ENCODE data around the gene MCOLN2. TPM values are rescaled to one million over a fixed set of nuclear protein-coding genes. Genes with fewer than 3 reads are reported as not detected.
A peak's percentile ranks its signal among the peaks of the same experiment; 100 is the strongest.

MCOLN2 gene
- total RNA-seq (1 to 10 TPM; 9.7 TPM), total RNA-seq (7.3 to 99.2 (median 24.9) reads per million in 172 experiments)
- polyA plus RNA-seq (2013, experiment 1 of 2), result 17.6 TPM
- polyA plus RNA-seq (2013, experiment 2 of 2), result 17.8 TPM

DNA sequence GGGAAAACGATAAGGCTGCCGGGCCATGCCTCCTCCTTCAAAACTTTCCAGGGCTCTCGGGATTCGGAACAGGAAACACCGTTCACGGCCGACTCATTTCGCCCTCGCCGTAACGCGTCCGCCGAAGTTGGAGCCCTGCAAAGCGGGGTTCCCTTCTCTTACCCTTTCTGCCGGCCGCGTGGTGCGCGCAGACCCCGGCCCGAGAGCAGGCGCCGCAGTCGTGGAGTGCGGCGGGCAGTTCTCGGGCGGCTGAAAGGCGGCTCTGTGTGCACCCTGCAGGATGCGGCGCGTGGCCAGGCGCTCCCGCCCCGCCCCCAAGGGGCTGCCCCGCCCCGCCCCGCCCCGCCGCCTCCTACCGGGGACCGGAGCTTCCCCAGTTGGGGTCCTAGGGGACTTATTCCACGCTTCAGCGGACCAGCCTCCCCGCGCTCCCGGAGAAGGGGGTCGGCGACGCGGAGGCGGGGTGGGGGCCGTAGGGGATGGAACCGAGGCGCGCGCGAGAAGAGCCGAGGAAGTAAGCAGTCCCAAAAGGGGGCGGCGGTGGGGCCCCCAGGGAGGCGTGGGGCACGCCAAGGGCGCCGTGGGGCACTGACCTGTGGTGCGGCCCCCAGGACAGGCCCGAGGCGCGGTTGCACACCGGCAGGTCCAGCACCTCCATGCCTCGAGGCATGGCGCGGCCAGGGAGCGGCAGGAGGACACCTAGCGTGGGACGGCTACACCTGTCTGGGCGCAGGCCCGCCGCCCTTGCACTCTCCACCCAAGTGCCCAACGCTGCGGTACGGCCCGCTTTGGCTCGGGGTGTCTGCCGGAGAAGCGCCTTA is at the start of gene MCOLN2:
Gene MCOLN2, minus strand, starts transcription at position 268 of the 821 bp plus-strand sequence. Its CDS starts 241 bp downstream, at position 27.
- peak within 1 kb of the TSS; percentile 79 for H3K4me3 ChIP-seq (ENCODE audit: low read length)
- ChIA-PET CTCF (no interaction called here), POLR2A (interaction anchor here (1.1 kb wide), 1 partner anchor 52 kb away, joined by 4 read pairs; no protein-coding TSS in a partner anchor)
- peak within 1 kb of the TSS in 1 of 2 donors; percentile 33 for H3K27ac ChIP-seq (ENCODE audit: low read depth in 1 of 2, low read length in 2 of 2)
- peak; percentile 74 for ATAC-seq (ENCODE audit: poor library complexity)
- no peaks in the 10 kb centered on the region for H3K36me3 ChIP-seq (ENCODE audit: insufficient read depth, low read length)
- H3K9me3 ChIP-seq (ENCODE audit: control insufficient read depth in 1 of 2, insufficient read depth in 1 of 2, low read length in 2 of 2), result no peaks in the 10 kb centered on the region
- no peaks in the 10 kb centered on the region for H3K9me3 Mint-ChIP-seq
- H3K4me1 Mint-ChIP-seq (ENCODE audit: low read depth), result peaks cover 32% of the 10 kb centered on the region
- TF ChIP-seq, protein P1, sequence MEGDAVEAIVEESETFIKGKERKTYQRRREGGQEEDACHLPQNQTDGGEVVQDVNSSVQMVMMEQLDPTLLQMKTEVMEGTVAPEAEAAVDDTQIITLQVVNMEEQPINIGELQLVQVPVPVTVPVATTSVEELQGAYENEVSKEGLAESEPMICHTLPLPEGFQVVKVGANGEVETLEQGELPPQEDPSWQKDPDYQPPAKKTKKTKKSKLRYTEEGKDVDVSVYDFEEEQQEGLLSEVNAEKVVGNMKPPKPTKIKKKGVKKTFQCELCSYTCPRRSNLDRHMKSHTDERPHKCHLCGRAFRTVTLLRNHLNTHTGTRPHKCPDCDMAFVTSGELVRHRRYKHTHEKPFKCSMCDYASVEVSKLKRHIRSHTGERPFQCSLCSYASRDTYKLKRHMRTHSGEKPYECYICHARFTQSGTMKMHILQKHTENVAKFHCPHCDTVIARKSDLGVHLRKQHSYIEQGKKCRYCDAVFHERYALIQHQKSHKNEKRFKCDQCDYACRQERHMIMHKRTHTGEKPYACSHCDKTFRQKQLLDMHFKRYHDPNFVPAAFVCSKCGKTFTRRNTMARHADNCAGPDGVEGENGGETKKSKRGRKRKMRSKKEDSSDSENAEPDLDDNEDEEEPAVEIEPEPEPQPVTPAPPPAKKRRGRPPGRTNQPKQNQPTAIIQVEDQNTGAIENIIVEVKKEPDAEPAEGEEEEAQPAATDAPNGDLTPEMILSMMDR (IDR thresholded peaks at IDR 0.05), result no peak
- peak within 1 kb of the TSS; percentile 18 for H3K27ac Mint-ChIP-seq
- H3K27me3 ChIP-seq (ENCODE audit: control insufficient read depth in 1 of 2, insufficient read depth in 2 of 2, low read length in 2 of 2), result peaks cover 8 to 36% of the 10 kb centered on the region in 2 experiments
- no peaks in the 10 kb centered on the region for H3K36me3 Mint-ChIP-seq (ENCODE audit: low read depth)
- DNase-seq, result peak in 13 of 14 experiments; percentile 7 to 78 (median 52)
- peak within 1 kb of the TSS; percentile 92 for H3K4me3 Mint-ChIP-seq
- peaks cover 55% of the 10 kb centered on the region for H3K27me3 Mint-ChIP-seq
- intact Hi-C loops (cut with DNase I, micrococcal nuclease), result loop anchor here (2.0 to 5.0 kb wide), 2 partner anchors 50 to 52 kb away; no protein-coding TSS in a partner anchor
- peaks cover 30% of the 10 kb centered on the region for H3K4me1 ChIP-seq (ENCODE audit: insufficient read depth, low read length)

DNA sequence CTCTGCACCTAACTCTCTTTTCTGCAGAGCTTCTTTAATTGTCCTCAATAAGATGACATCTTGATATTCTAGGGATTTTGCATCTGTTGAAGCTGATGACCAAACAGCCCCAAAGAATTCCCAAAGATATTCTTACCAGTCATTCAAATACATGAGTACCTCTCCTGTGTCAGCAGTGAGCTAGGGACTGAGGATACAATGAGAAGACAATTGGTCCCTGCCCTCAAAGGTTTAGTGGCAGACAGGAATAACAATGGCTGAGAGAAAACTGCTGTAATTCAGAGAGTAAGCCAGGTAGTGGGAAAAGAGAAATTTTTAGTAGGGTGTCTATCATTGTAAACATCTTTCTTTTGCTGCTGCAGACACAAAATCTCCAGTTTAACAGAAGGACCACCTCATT is 45.5 kb upstream of the MCOLN2 start:
- Histone ChIP-seq H3K27me3 (ENCODE audit: control insufficient read depth in 1 of 2, insufficient read depth in 2 of 2, low read length in 2 of 2) (peaks cover 14 to 28% of the 10 kb centered on the region in 2 experiments), H3K9me3 (ENCODE audit: control insufficient read depth in 1 of 2, insufficient read depth in 1 of 2, low read length in 2 of 2) (peaks cover 0 to 3% of the 10 kb centered on the region in 2 experiments), H3K36me3 (ENCODE audit: insufficient read depth, low read length) (no peaks in the 10 kb centered on the region), H3K27ac (ENCODE audit: low read depth in 1 of 2, low read length in 2 of 2) (no peak overlapping the region), H3K4me1 (ENCODE audit: insufficient read depth, low read length) (peaks cover 3% of the 10 kb centered on the region), H3K4me3 (ENCODE audit: low read length) (no peak overlapping the region)
- H3K4me1 Mint-ChIP-seq (ENCODE audit: low read depth), result peaks cover 6% of the 10 kb centered on the region
- no peaks in the 10 kb centered on the region for H3K9me3 Mint-ChIP-seq
- ChIA-PET POLR2A (no interaction called here), CTCF (no interaction called here)
- H3K27ac Mint-ChIP-seq, result no peak overlapping the region
- H3K4me3 Mint-ChIP-seq, result no peak overlapping the region
- H3K36me3 Mint-ChIP-seq (ENCODE audit: low read depth), result no peaks in the 10 kb centered on the region
- TF ChIP-seq, protein P1 (IDR thresholded peaks at IDR 0.05), result no peak
- DNase-seq (no peak), ATAC-seq (ENCODE audit: poor library complexity) (no peak)
- H3K27me3 Mint-ChIP-seq, result peaks cover 53% of the 10 kb centered on the region
- intact Hi-C loops (cut with DNase I, micrococcal nuclease), result no loop called here

DNA sequence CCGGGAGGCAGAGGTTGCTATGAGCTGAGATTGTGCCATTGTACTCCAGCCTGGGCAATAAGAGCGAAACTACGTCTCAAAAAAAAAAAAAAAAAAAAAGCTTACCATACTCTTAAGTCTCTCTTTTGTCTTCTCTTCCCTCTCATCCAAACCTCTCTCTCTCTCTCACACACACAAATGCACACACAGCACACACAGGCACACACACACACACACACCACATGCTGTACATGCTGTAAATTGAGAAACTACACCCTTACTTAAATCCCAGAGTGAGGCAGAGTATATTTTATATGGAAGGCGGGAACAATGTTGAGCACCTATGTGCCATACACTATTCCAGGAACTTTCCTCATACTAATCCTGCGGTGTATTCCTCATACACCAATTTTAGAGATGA is 44.9 kb upstream of the MCOLN2 start:
- CTCF ChIA-PET, result no interaction called here

More for the DNA sequence above, 44.9 kb upstream of the MCOLN2 start:
- DNase-seq, result no peak
- Mint-ChIP-seq H3K27me3 (peaks cover 47% of the 10 kb centered on the region), H3K36me3 (ENCODE audit: low read depth) (no peaks in the 10 kb centered on the region), H3K4me3 (no peak overlapping the region), H3K4me1 (ENCODE audit: low read depth) (peaks cover under 1% of the 10 kb centered on the region), H3K9me3 (no peaks in the 10 kb centered on the region), H3K27ac (no peak overlapping the region)
- POLR2A ChIA-PET, result no interaction called here
- Histone ChIP-seq H3K4me3 (ENCODE audit: low read length) (no peak overlapping the region), H3K9me3 (ENCODE audit: control insufficient read depth in 1 of 2, insufficient read depth in 1 of 2, low read length in 2 of 2) (no peaks in the 10 kb centered on the region), H3K36me3 (ENCODE audit: insufficient read depth, low read length) (no peaks in the 10 kb centered on the region), H3K4me1 (ENCODE audit: insufficient read depth, low read length) (no peaks in the 10 kb centered on the region), H3K27ac (ENCODE audit: low read depth in 1 of 2, low read length in 2 of 2) (no peak overlapping the region), H3K27me3 (ENCODE audit: control insufficient read depth in 1 of 2, insufficient read depth in 2 of 2, low read length in 2 of 2) (peaks cover 8 to 22% of the 10 kb centered on the region in 2 experiments)
- intact Hi-C loops (cut with DNase I, micrococcal nuclease), result no loop called here
- TF ChIP-seq, protein P1 (IDR thresholded peaks at IDR 0.05), result no peak
- no peak for ATAC-seq (ENCODE audit: poor library complexity)

Measured in CD4-positive, alpha-beta T cell (primary cell).